Lower leg skin (tissue), 3 donors: ENCODE data around the gene HYDIN.
"Not testable (repeated sequence)": the region's sequence is repeated elsewhere in the genome, so short reads cannot be mapped to it uniquely, and the experiment has no call there.

Source experiments
- POLR2A ChIP-seq, 2 donors: fragments of 450-650 bp; IDR thresholded peaks; one replicate each; pipeline ENCODE4 v1.6.1; 2016 to 2017; ENCODE audit warnings: antibody characterized with exemption in 2 of 2, mild to moderate bottlenecking in 1 of 2, moderate library complexity in 1 of 2
- TF ChIP-seq, protein P1 (sequence below), 3 donors: fragments of 450-650 bp; IDR thresholded peaks; one replicate each; pipeline ENCODE4 v1.5.1; 2016; ENCODE audit warnings: antibody characterized with exemption in 3 of 3, mild to moderate bottlenecking in 3 of 3, moderate library complexity in 2 of 3

DNA sequence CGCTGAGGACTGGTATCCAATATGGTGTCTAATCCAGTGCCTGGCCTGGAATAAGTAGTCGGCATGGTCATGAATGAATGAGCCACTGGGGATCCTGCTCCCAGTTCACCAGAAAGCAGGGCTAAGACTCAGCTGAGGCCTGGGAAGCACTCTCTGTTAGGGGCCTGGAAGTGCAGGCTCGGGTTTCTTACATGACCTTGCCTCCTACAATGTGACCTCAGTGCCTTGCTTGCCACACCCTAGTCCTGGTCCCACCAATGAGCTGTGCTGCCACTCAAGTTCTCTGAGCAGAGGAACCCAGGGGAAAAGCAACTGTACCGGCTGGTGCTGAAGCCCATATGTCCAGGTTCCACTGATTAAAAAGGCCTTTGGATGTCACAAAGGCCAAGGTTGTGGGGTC is 238.0 kb downstream of the HYDIN start:
- TF ChIP-seq, protein P1, sequence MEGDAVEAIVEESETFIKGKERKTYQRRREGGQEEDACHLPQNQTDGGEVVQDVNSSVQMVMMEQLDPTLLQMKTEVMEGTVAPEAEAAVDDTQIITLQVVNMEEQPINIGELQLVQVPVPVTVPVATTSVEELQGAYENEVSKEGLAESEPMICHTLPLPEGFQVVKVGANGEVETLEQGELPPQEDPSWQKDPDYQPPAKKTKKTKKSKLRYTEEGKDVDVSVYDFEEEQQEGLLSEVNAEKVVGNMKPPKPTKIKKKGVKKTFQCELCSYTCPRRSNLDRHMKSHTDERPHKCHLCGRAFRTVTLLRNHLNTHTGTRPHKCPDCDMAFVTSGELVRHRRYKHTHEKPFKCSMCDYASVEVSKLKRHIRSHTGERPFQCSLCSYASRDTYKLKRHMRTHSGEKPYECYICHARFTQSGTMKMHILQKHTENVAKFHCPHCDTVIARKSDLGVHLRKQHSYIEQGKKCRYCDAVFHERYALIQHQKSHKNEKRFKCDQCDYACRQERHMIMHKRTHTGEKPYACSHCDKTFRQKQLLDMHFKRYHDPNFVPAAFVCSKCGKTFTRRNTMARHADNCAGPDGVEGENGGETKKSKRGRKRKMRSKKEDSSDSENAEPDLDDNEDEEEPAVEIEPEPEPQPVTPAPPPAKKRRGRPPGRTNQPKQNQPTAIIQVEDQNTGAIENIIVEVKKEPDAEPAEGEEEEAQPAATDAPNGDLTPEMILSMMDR (IDR thresholded peaks at IDR 0.05): not testable (repeated sequence)
- not testable (repeated sequence) for TF ChIP-seq POLR2A (IDR thresholded peaks at IDR 0.05)
